Panc1 (cell line): ENCODE data around the gene HGD. TPM values are rescaled to one million over a fixed set of nuclear protein-coding genes. Genes with fewer than 3 reads are reported as not detected.

ENCODE experiments used
- ATAC-seq: fragments of 200-7000 bp; cut with Tn5 transposase; 2 replicates; pipeline ENCODE4 v1.9.1; 2020; ENCODE audit warnings: mild to moderate bottlenecking, moderate library complexity
- BruUV-seq: library from RNA; stranded (reverse); fragments of 400-500 nt; replicated peaks from 2 replicates; lab custom pipeline; 2021; lab: Mats Ljungman, UMichigan
- CTCF ChIA-PET: fragments of 300-600 bp; sonication (Branson Sonifier 250); formaldehyde crosslinking; loops from one replicate; lab custom pipeline; 2022; ENCODE audit warnings: antibody characterized with exemption; lab: Charles Lee
- POLR2A ChIA-PET: fragments of 300-600 bp; sonication (Branson Sonifier 250); formaldehyde crosslinking; loops from one replicate; lab custom pipeline; 2022; ENCODE audit warnings: antibody characterized with exemption; lab: Charles Lee
- DNase-seq: peaks from one replicate; pipeline ENCODE4 v3.0.0-alpha.2; 2010; ENCODE audit warnings: low read depth, low spot score
- H3K27ac ChIP-seq: 2 replicates; pipeline ENCODE4 v1.5.1; 2011; ENCODE audit warnings: mild to moderate bottlenecking, low read length, inconsistent platforms
- H3K27me3 ChIP-seq: fragments of 200-500 bp; sonication (Bioruptor generic); 2 replicates; pipeline ENCODE4 v1.6.0; 2014; ENCODE audit warnings: low read length, inconsistent platforms; ENCODE audit not compliant: control insufficient read depth, insufficient read depth
- H3K36me3 ChIP-seq: fragments of 200-500 bp; sonication (Bioruptor generic); 2 replicates; pipeline ENCODE4 v1.5.1; 2014; ENCODE audit warnings: inconsistent platforms, mild to moderate bottlenecking, low read length, moderate library complexity; ENCODE audit not compliant: control insufficient read depth, insufficient read depth
- H3K4me1 ChIP-seq: 2 replicates; pipeline ENCODE4 v1.5.1; 2011; ENCODE audit warnings: inconsistent platforms, mild to moderate bottlenecking, low read length, moderate library complexity; ENCODE audit not compliant: control insufficient read depth, insufficient read depth
- H3K4me3 ChIP-seq, 2 experiments: 2 replicates each; pipeline ENCODE4 v1.5.1; 2011 to 2012; ENCODE audit warnings: low read depth in 2 of 2, low read length in 2 of 2, mild to moderate bottlenecking in 2 of 2, inconsistent platforms in 1 of 2, moderate library complexity in 1 of 2
- H3K9me3 ChIP-seq: fragments of 200-500 bp; sonication (Bioruptor generic); 2 replicates; pipeline ENCODE4 v1.5.1; 2014; ENCODE audit warnings: low read depth, mild to moderate bottlenecking, inconsistent platforms, low read length, moderate library complexity; ENCODE audit not compliant: control insufficient read depth, insufficient read depth
- CTCF ChIP-seq: fragments of 450-650 bp; IDR thresholded peaks from 2 replicates; pipeline ENCODE4 v1.5.1; 2017; ENCODE audit warnings: mild to moderate bottlenecking
- POLR2AphosphoS5 ChIP-seq: IDR thresholded peaks from 2 replicates; pipeline ENCODE4 v1.6.1; 2012; ENCODE audit warnings: mild to moderate bottlenecking, low read depth, low read length, moderate library complexity
- REST ChIP-seq, 2 experiments: IDR thresholded peaks; 2 replicates each; pipeline ENCODE4 v1.6.1; 2011 to 2012; ENCODE audit warnings: low read depth in 2 of 2, control low read depth in 1 of 2, low read length in 1 of 2, mild to moderate bottlenecking in 1 of 2, moderate library complexity in 1 of 2; ENCODE audit not compliant: insufficient read depth in 1 of 2
- SIN3A ChIP-seq: IDR thresholded peaks from 2 replicates; pipeline ENCODE4 v1.6.1; 2012; ENCODE audit warnings: low read depth, mild to moderate bottlenecking, low read length, moderate library complexity, borderline replicate concordance; ENCODE audit not compliant: insufficient read depth
- TCF7L2 ChIP-seq: IDR thresholded peaks from 2 replicates; pipeline ENCODE4 v1.6.1; 2011; ENCODE audit warnings: mild to moderate bottlenecking, low read depth, low read length, inconsistent platforms
- in situ Hi-C: cut with HindIII; loops from 2 replicates; pipeline ENCODE4 v1.10.0; 2016; ENCODE audit warnings: low sequenced_read_pairs, low pct_unique_long_range_greater_than_20kb
- intact Hi-C: fragments of 100-400 bp; cut with micrococcal nuclease; formaldehyde crosslinking; loops from one replicate; pipeline ENCODE4 v1.10.0; 2022; ENCODE audit not compliant: unreplicated experiment
- total RNA-seq: library from RNA; stranded (reverse); gene quantifications from one replicate; pipeline ENCODE4 v1.2.1, GENCODE V29; 2021; ENCODE audit not compliant: unreplicated experiment

Gene HGD
- total RNA-seq, 1 experiment from 2014 or later, result 0.59 TPM

- no peak overlapping the region for H3K4me3 ChIP-seq
- ChIA-PET CTCF (no interaction called here), POLR2A (no interaction called here)
- no peak for DNase-seq
- no TSS peak for BruUV-seq
- H3K27me3 ChIP-seq, result no peaks in the 10 kb centered on the region
- TF ChIP-seq CTCF, result no peak
- TF ChIP-seq TCF7L2, result no peak
- no peak for TF ChIP-seq SIN3A
- no peak for TF ChIP-seq REST (IDR thresholded peaks at IDR 0.05; ENCODE audit: insufficient read depth in 1 of 2, low read depth in 2 of 2, low read length in 1 of 2)
- TF ChIP-seq POLR2AphosphoS5, result no peak
- no peak overlapping the region for H3K27ac ChIP-seq
- no peaks in the 10 kb centered on the region for H3K9me3 ChIP-seq
- H3K36me3 ChIP-seq, result no peaks in the 10 kb centered on the region
- no peaks in the 10 kb centered on the region for H3K4me1 ChIP-seq
- intact Hi-C loops, result no loop called here
- in situ Hi-C loops, result no loop called here
- ATAC-seq, result no peak
These were observed 56.9 kb downstream of the HGD start for GRCh38 chr3:120625159-120625586.

- intact Hi-C loops, result no loop called here
- Histone ChIP-seq H3K27me3 (no peaks in the 10 kb centered on the region), H3K4me1 (no peaks in the 10 kb centered on the region), H3K4me3 (no peak overlapping the region), H3K36me3 (no peaks in the 10 kb centered on the region), H3K9me3 (no peaks in the 10 kb centered on the region), H3K27ac (no peak overlapping the region)
- in situ Hi-C loops, result no loop called here
- no TSS peak for BruUV-seq
- ATAC-seq (no peak), DNase-seq (no peak)
- TF ChIP-seq SIN3A, result no peak
- TF ChIP-seq TCF7L2, result no peak
- TF ChIP-seq REST (IDR thresholded peaks at IDR 0.05; ENCODE audit: insufficient read depth in 1 of 2, low read depth in 2 of 2, low read length in 1 of 2), result no peak
- TF ChIP-seq CTCF, result no peak
- no peak for TF ChIP-seq POLR2AphosphoS5
- CTCF ChIA-PET, result no interaction called here
- POLR2A ChIA-PET, result no interaction called here
These were observed 58.3 kb downstream of the HGD start for GRCh38 chr3:120623727-120624093.
